ENCODE results near the gene MYH7B.

The MYH7B gene

DNA sequence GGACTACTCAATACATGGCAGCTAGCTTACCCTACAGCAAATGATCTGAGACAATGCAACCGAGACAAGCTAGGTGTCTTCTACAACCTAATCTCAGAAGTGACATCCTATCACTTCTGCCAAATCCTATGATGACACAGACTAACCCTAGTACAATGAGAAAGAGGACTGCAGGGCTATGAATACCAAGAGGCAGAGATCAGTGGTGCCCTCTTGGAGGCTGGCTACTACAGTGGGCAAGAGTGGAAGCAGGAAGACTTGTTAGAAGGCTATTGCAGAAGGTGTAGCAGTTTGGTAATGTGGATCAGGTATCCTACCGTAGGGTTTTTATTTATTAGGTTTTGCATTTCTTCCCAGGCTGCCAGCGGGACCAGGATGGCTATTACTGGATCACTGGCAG lies 30.3 kb upstream of the MYH7B start:
- H3K9ac ChIP-seq (ENCODE audit: low read length in 2 of 2) = no peak overlapping the region
- H3K4me3 ChIP-seq (ENCODE audit: low read length in 2 of 2) = no peak overlapping the region
- H3K27me3 ChIP-seq (ENCODE audit: control insufficient read depth in 1 of 2, insufficient read depth in 2 of 2, low read length in 2 of 2) = no peaks in the 10 kb centered on the region
- no peak overlapping the region for H3K27ac ChIP-seq (ENCODE audit: low read length)
- H3K4me1 ChIP-seq (ENCODE audit: control insufficient read depth, insufficient read depth, low read length) = peaks cover 4% of the 10 kb centered on the region
- peaks cover 62 to 69% of the 10 kb centered on the region in 2 donors for H3K36me3 ChIP-seq (ENCODE audit: control insufficient read depth in 2 of 2, insufficient read depth in 2 of 2, low read length in 2 of 2)
- H3K9me3 ChIP-seq (ENCODE audit: control insufficient read depth in 2 of 2, low read length in 2 of 2) = no peaks in the 10 kb centered on the region

DNA sequence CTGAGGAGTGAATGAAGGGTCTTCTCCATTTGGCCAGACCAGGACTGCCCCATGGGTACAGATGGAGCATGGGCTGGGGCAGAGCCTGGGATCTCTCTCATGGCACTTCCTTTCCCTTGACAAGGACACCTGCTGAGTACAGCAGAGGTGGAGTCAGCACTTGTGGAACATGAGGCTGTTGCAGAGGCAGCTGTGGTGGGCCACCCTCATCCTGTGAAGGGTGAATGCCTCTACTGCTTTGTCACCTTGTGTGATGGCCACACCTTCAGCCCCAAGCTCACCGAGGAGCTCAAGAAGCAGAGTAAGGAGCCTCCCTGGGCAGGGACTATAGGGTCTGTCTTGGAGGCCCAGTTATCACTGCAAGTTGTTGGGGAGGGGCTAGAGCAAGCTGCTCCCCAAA lies 29.7 kb upstream of the MYH7B start:
- Histone ChIP-seq H3K27ac (ENCODE audit: low read length) (no peak overlapping the region), H3K9ac (ENCODE audit: low read length in 2 of 2) (no peak overlapping the region), H3K4me1 (ENCODE audit: control insufficient read depth, insufficient read depth, low read length) (peaks cover 4% of the 10 kb centered on the region), H3K4me3 (ENCODE audit: low read length in 2 of 2) (no peak overlapping the region), H3K27me3 (ENCODE audit: control insufficient read depth in 1 of 2, insufficient read depth in 2 of 2, low read length in 2 of 2) (no peaks in the 10 kb centered on the region), H3K36me3 (ENCODE audit: control insufficient read depth in 2 of 2, insufficient read depth in 2 of 2, low read length in 2 of 2) (peaks cover 55 to 64% of the 10 kb centered on the region in 2 donors), H3K9me3 (ENCODE audit: control insufficient read depth in 2 of 2, low read length in 2 of 2) (no peaks in the 10 kb centered on the region)

DNA sequence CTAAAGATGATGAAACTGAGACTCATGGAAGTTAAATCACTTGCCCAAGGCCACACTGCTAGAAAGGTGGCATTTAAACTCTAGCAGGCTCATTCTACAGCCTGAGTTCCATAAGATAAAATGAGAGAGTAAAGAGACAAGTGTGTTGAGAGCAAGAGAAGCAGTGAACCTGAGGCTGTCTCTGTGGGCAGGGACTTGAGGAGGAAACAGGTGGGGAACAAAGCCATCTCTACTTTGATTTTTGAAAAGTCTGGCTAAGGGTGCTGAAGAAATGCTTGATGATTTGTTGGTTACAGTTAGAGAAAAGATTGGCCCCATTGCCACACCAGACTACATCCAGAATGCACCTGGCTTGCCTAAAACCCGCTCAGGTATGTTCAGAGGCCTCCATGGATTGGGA lies 29.1 kb upstream of the MYH7B start:
- H3K36me3 ChIP-seq (ENCODE audit: control insufficient read depth in 2 of 2, insufficient read depth in 2 of 2, low read length in 2 of 2) = peaks cover 50 to 63% of the 10 kb centered on the region in 2 donors
- H3K27me3 ChIP-seq (ENCODE audit: control insufficient read depth in 1 of 2, insufficient read depth in 2 of 2, low read length in 2 of 2) = no peaks in the 10 kb centered on the region
- H3K9me3 ChIP-seq (ENCODE audit: control insufficient read depth in 2 of 2, low read length in 2 of 2) = no peaks in the 10 kb centered on the region
- no peak overlapping the region for H3K27ac ChIP-seq (ENCODE audit: low read length)
- H3K4me3 ChIP-seq (ENCODE audit: low read length in 2 of 2) = no peak overlapping the region
- H3K9ac ChIP-seq (ENCODE audit: low read length in 2 of 2) = no peak overlapping the region
- H3K4me1 ChIP-seq (ENCODE audit: control insufficient read depth, insufficient read depth, low read length) = peaks cover 4% of the 10 kb centered on the region

DNA sequence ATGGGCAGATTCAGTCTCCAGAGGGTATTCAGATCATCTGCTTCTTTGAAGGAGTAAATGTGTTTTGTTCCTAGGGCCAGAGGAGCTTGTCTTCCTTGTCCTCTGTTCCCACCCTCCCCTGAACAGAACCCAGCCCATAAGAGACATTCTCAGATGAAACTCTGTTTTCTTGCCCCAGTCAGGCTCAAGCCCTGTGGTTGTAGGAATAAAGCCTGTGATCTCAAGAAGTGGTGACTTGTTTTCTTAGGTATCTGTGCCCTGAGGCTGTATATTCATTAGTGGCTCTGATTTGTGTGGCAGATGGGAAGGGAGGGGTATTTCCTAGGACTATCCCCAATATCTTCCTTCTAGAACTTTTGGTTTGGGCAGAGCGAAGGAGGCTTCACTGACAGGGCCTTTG lies 27.9 kb upstream of the MYH7B start:
- Histone ChIP-seq H3K27ac (ENCODE audit: low read length) (no peak overlapping the region), H3K27me3 (ENCODE audit: control insufficient read depth in 1 of 2, insufficient read depth in 2 of 2, low read length in 2 of 2) (no peaks in the 10 kb centered on the region), H3K36me3 (ENCODE audit: control insufficient read depth in 2 of 2, insufficient read depth in 2 of 2, low read length in 2 of 2) (peaks cover 55 to 64% of the 10 kb centered on the region in 2 donors), H3K4me1 (ENCODE audit: control insufficient read depth, insufficient read depth, low read length) (peaks cover 2% of the 10 kb centered on the region), H3K4me3 (ENCODE audit: low read length in 2 of 2) (no peak overlapping the region), H3K9ac (ENCODE audit: low read length in 2 of 2) (no peak overlapping the region), H3K9me3 (ENCODE audit: control insufficient read depth in 2 of 2, low read length in 2 of 2) (no peaks in the 10 kb centered on the region)

DNA sequence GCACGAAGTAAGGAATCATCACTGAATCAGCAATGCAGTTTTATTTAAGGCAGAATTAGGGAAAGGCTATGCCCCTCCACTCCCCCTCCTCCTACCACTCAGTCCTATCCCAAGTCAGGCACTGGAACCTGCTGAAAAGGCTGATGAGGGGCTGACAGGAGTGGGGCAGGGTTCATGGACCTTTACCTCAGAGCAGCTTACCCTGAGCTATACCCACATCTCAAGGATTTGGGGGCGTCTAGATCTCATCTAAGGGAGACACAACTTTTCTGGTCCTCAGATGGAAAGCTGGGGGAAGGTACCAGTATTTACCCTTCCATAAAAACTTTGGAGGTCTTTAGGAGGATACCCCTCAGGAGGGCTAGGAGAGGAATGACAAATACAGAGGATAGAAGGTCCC lies 27.3 kb upstream of the MYH7B start:
- Histone ChIP-seq H3K9me3 (ENCODE audit: control insufficient read depth in 2 of 2, low read length in 2 of 2) (no peaks in the 10 kb centered on the region), H3K4me3 (ENCODE audit: low read length in 2 of 2) (no peak overlapping the region), H3K27ac (ENCODE audit: low read length) (no peak overlapping the region), H3K9ac (ENCODE audit: low read length in 2 of 2) (no peak overlapping the region), H3K36me3 (ENCODE audit: control insufficient read depth in 2 of 2, insufficient read depth in 2 of 2, low read length in 2 of 2) (peaks cover 52 to 60% of the 10 kb centered on the region in 2 donors), H3K27me3 (ENCODE audit: control insufficient read depth in 1 of 2, insufficient read depth in 2 of 2, low read length in 2 of 2) (no peaks in the 10 kb centered on the region), H3K4me1 (ENCODE audit: control insufficient read depth, insufficient read depth, low read length) (peaks cover 2% of the 10 kb centered on the region)

DNA sequence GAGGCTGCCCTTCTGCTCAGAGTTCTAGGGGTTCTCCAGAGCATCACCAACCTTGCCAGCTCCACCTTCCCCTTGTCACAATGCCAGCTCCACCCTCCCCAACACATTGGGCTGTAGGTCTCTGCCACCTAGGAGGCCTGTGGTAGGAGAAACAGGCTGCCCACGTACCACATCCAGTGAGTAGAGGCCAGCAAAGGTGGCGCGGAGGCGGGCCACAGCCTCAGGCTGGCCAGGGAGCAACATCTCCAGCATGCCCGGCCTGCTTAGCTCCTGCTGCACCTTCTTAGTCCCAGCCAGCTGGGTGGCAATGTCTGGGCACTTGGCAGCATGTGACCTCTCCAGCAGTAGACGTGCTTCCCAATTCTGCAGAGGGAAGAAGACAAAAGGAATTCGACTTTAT lies 23.9 kb upstream of the MYH7B start:
- Histone ChIP-seq H3K27ac (ENCODE audit: low read length) (no peak overlapping the region), H3K4me1 (ENCODE audit: control insufficient read depth, insufficient read depth, low read length) (no peaks in the 10 kb centered on the region), H3K4me3 (ENCODE audit: low read length in 2 of 2) (no peak overlapping the region), H3K9me3 (ENCODE audit: control insufficient read depth in 2 of 2, low read length in 2 of 2) (no peaks in the 10 kb centered on the region), H3K9ac (ENCODE audit: low read length in 2 of 2) (no peak overlapping the region), H3K36me3 (ENCODE audit: control insufficient read depth in 2 of 2, insufficient read depth in 2 of 2, low read length in 2 of 2) (peaks cover 41 to 47% of the 10 kb centered on the region in 2 donors), H3K27me3 (ENCODE audit: control insufficient read depth in 1 of 2, insufficient read depth in 2 of 2, low read length in 2 of 2) (no peaks in the 10 kb centered on the region)

DNA sequence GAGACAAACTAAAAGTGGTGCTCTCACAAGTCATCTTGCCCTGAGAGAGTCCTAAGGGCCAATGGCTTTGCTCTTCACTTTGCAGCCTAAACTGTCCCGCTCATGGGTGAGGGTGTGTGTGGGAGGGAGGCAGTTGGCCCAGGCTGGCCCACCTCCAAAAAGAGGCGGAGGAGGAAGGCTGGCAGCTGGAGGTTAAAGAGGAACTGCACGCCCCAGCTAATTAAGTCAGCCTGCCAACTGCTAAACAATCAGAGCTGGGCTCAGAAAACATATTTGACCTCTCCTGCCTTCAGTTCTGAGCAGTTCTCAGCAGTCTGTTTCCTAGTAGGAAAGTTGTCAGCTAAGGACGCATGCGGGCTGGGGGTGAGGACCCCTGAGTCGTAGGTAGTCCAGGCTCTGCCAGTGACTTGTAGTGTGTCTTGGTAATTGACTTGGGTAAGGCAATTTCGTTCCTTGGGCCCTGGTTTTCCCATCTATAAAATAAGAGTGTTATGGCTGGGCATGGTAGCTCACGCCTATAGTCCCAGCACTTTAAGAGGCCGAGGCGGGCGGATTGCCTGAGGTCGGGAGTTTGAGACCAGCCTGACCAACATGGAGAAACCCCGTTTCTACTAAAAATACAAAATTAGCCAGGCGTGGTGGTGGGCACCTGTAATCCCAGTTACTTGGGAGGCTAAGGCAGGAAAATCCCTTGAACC lies 17.1 kb upstream of the MYH7B start:
- Histone ChIP-seq H3K9me3 (ENCODE audit: control insufficient read depth in 2 of 2, low read length in 2 of 2) (no peaks in the 10 kb centered on the region), H3K4me1 (ENCODE audit: control insufficient read depth, insufficient read depth, low read length) (peaks cover 9% of the 10 kb centered on the region), H3K9ac (ENCODE audit: low read length in 2 of 2) (peak overlapping the region in 1 of 2 donors; percentile 13), H3K27ac (ENCODE audit: low read length) (peak overlapping the region; percentile 18), H3K4me3 (ENCODE audit: low read length in 2 of 2) (no peak overlapping the region), H3K36me3 (ENCODE audit: control insufficient read depth in 2 of 2, insufficient read depth in 2 of 2, low read length in 2 of 2) (peaks cover 23 to 36% of the 10 kb centered on the region in 2 donors), H3K27me3 (ENCODE audit: control insufficient read depth in 1 of 2, insufficient read depth in 2 of 2, low read length in 2 of 2) (no peaks in the 10 kb centered on the region)

DNA sequence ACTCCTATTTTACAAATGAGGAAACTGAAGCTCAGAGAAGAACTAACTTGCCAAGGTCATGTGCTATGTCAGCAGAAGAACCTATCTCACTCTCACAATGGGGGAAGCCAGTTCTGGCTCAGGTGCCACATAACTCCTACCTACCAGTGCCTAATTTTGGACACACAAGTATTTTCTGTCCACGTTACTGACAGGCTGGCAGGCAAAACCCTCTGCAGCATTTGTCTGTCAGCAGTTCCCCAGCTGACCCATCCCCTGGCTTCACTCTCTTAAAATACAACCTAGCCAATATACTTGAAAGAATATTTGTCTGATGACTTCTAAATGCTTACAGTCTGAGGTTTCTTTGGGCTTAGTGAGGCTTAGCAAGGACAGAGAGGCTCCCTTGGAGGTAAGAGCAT lies 15.6 kb upstream of the MYH7B start:
- no peak overlapping the region for H3K27ac ChIP-seq (ENCODE audit: low read length)
- H3K27me3 ChIP-seq (ENCODE audit: control insufficient read depth in 1 of 2, insufficient read depth in 2 of 2, low read length in 2 of 2) = no peaks in the 10 kb centered on the region
- no peak overlapping the region for H3K4me3 ChIP-seq (ENCODE audit: low read length in 2 of 2)
- no peaks in the 10 kb centered on the region for H3K9me3 ChIP-seq (ENCODE audit: control insufficient read depth in 2 of 2, low read length in 2 of 2)
- H3K4me1 ChIP-seq (ENCODE audit: control insufficient read depth, insufficient read depth, low read length) = peaks cover 9% of the 10 kb centered on the region
- H3K36me3 ChIP-seq (ENCODE audit: control insufficient read depth in 2 of 2, insufficient read depth in 2 of 2, low read length in 2 of 2) = peaks cover 28 to 30% of the 10 kb centered on the region in 2 donors
- no peak overlapping the region for H3K9ac ChIP-seq (ENCODE audit: low read length in 2 of 2)

DNA sequence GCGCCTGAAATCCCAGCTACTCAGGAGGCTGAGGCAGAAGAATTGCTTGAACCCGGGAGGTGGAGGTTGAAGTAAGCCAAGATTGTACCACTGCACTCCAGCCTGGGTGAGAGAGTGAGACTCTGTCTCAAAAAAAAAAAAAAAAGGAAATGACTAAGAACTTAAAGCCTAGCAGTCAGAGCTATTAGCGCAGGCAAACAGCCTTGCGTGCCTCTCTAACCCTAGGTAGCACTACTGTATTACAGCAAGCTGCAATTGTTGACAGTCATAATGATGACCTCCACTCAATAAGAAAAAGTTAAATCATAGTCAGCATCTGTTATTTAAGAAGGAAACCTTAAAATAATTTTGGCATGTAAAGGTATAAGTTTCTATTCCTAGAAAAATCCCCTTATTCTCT lies 14.4 kb upstream of the MYH7B start:
- Histone ChIP-seq H3K4me3 (ENCODE audit: low read length in 2 of 2) (no peak overlapping the region), H3K36me3 (ENCODE audit: control insufficient read depth in 2 of 2, insufficient read depth in 2 of 2, low read length in 2 of 2) (peaks cover 28 to 35% of the 10 kb centered on the region in 2 donors), H3K4me1 (ENCODE audit: control insufficient read depth, insufficient read depth, low read length) (peaks cover 9% of the 10 kb centered on the region), H3K27ac (ENCODE audit: low read length) (no peak overlapping the region), H3K9me3 (ENCODE audit: control insufficient read depth in 2 of 2, low read length in 2 of 2) (no peaks in the 10 kb centered on the region), H3K27me3 (ENCODE audit: control insufficient read depth in 1 of 2, insufficient read depth in 2 of 2, low read length in 2 of 2) (no peaks in the 10 kb centered on the region), H3K9ac (ENCODE audit: low read length in 2 of 2) (no peak overlapping the region)

DNA sequence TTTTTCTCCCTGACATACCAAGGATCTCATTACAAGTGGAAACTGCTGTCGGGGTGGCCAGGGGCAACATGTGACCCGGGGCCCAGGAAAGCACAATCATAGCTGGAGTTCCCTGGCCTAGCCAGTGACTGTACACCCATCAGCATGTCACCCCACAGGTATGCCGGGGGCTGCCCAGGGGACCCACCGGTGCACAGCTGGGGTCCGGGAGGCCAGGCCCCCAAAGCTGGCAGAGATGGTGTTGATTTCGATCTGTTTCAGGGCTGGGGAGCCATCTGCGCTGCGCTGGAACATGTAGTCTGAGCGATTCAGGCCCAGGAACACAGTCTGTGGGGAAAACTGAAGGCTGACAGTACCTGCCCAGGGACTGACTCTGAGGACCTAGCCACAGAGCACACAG lies 13.4 kb upstream of the MYH7B start:
- Histone ChIP-seq H3K4me3 (ENCODE audit: low read length in 2 of 2) (no peak overlapping the region), H3K9ac (ENCODE audit: low read length in 2 of 2) (no peak overlapping the region), H3K4me1 (ENCODE audit: control insufficient read depth, insufficient read depth, low read length) (peaks cover 9% of the 10 kb centered on the region), H3K9me3 (ENCODE audit: control insufficient read depth in 2 of 2, low read length in 2 of 2) (no peaks in the 10 kb centered on the region), H3K27ac (ENCODE audit: low read length) (no peak overlapping the region), H3K36me3 (ENCODE audit: control insufficient read depth in 2 of 2, insufficient read depth in 2 of 2, low read length in 2 of 2) (peaks cover 26 to 32% of the 10 kb centered on the region in 2 donors), H3K27me3 (ENCODE audit: control insufficient read depth in 1 of 2, insufficient read depth in 2 of 2, low read length in 2 of 2) (no peaks in the 10 kb centered on the region)

DNA sequence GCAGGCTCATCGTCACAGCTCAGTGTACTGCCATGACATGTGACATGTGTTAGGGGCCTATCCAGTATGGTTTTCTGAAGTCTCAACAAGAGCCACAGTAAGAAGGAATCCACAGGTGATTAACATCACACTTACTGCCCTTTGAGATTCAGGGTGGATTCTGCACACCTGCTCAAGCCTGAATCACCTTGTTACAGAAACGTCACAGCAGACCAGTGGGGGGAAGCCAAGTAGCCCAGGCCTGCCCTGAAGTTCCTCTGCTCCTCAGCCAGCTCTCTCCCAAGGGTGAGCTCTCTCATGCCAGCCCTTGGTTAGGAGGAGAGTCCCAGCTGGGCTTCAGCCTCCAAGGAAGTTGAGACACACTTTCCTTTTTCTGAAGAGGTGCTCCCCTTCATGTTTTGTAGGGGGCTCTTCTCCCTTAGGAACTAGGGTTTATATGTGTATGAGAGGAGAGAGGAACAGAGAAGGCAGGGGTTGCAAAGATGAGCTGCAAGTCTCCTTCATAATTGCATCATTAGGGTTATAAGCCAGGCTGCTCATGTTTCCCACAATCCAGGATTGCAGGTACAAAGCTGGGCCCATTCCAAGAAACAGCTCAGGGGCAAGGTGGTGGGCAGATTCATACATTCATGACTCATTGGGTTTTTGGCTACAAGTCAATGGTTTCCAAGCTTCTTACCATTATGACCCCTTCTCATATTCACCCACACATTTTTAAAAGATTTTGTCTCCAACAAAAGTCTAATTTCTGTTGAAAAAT lies 11.7 kb upstream of the MYH7B start:
- Histone ChIP-seq H3K9ac (ENCODE audit: low read length in 2 of 2) (no peak overlapping the region), H3K4me1 (ENCODE audit: control insufficient read depth, insufficient read depth, low read length) (no peaks in the 10 kb centered on the region), H3K36me3 (ENCODE audit: control insufficient read depth in 2 of 2, insufficient read depth in 2 of 2, low read length in 2 of 2) (peaks cover 19 to 33% of the 10 kb centered on the region in 2 donors), H3K27ac (ENCODE audit: low read length) (no peak overlapping the region), H3K27me3 (ENCODE audit: control insufficient read depth in 1 of 2, insufficient read depth in 2 of 2, low read length in 2 of 2) (no peaks in the 10 kb centered on the region), H3K9me3 (ENCODE audit: control insufficient read depth in 2 of 2, low read length in 2 of 2) (no peaks in the 10 kb centered on the region), H3K4me3 (ENCODE audit: low read length in 2 of 2) (no peak overlapping the region)

All from stomach smooth muscle (tissue), 2 donors.